HG03159 (cell line): ENCODE results near the gene ANTXR2.
"Not testable (repeated sequence)": the region's sequence is repeated elsewhere in the genome, so short reads cannot be mapped to it uniquely, and the experiment has no call there.

Experiments
- ATAC-seq: cut with Tn5 transposase; IDR thresholded peaks from one replicate; pipeline ENCODE4 v1.9.1; 2021; ENCODE audit warnings: mild to moderate bottlenecking, moderate library complexity; ENCODE audit not compliant: unreplicated experiment

The ANTXR2 gene

DNA sequence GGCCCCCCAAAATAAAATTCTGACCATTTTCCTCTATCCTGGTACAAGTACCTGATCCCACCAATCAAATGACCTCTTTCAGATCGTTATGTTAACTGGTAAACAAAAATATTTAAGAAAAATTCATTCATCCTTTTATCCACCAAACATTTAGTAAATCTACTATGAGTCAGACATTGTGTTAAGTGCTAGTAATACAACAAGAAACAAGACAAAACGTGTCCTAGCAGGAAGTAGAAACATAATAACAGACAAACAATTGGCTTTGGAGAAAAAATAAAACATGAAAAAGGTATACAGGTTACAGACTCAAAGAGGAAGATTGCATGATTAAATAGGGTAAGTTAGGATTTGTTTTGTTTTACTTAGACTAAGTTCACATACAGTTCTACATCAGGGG is 43.7 kb downstream of the ANTXR2 start:
- no peak for ATAC-seq

- ATAC-seq = no peak
Measured at GRCh38 chr4:80027611-80028010, 45.4 kb downstream of the ANTXR2 start.

GRCh38 chr4:80026100-80026499 is 46.9 kb downstream of the ANTXR2 start:
- ATAC-seq = no peak

GRCh38 chr4:80024335-80024734 is 48.7 kb downstream of the ANTXR2 start:
- ATAC-seq = no peak

- no peak for ATAC-seq
Measured at GRCh38 chr4:80022282-80022681, 50.7 kb downstream of the ANTXR2 start.

- ATAC-seq = peak; percentile 71
Measured at GRCh38 chr4:80017125-80017854, 55.7 kb downstream of the ANTXR2 start.

- no peak for ATAC-seq
Measured at GRCh38 chr4:80016506-80016905, 56.5 kb downstream of the ANTXR2 start.

- no peak for ATAC-seq
Measured at GRCh38 chr4:80015407-80016189, 57.4 kb downstream of the ANTXR2 start.

GRCh38 chr4:80014531-80014930 is 58.5 kb downstream of the ANTXR2 start:
- ATAC-seq = no peak

DNA sequence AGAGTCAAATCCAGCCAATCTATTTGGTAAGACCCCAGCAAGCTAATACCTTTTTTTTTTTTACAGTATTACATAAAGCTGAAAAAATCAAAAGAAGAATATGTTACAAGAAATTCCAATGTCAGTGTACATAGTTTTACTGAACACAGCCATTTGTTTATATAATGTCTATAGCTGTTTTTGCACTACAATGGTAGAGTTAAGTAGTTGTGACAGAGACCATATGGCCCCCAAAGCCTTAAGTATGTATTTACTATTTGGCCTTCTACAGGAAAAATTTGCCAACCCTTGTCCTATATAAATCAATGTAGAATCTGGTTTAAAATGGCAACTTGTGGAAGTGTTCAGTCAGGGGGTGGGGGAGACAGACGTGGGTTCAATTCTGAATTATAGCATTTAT is 60.7 kb downstream of the ANTXR2 start:
- ATAC-seq = no peak

- ATAC-seq = no peak
Measured at GRCh38 chr4:80011636-80012236, 61.3 kb downstream of the ANTXR2 start.

GRCh38 chr4:80010316-80010715 is 62.7 kb downstream of the ANTXR2 start:
- no peak for ATAC-seq

DNA sequence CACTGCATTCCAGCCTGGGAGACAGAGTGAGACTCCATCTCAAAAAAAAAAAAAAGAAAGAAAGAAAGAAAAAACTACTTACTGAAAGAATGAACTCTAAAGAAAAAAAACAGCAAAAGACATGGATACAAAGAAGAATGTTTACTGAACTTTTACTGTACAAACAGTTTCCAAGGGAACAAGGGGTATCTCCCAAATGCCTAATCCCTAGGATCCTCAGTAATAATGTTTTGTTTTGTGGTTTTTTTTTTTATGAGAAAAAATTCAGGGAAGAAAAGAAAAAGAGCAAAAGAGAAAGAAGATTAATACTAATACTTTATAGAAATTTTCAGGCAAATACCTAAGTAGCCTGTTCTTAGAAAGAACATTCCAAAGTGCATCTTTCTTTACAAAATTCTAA is 63.2 kb downstream of the ANTXR2 start:
- ATAC-seq = no peak

GRCh38 chr4:80008971-80009370 is 64.1 kb downstream of the ANTXR2 start:
- no peak for ATAC-seq

DNA sequence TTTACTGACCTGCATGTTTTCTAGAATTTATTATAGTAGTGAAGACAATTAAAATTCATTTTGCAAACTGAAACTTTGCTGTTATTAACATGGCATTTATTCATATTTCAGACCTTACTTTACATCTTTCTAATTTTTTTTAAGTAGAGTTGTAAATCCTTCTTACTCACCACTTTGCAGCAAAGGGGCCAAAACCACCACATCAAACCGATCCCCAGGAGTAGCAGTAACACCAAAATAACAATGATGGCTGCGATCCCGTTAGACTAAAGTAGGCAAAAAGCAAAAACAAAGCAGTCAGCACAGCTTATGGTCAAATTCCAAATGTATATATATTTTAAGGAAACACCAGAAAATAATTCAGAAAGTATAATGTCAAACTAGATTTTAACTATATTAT is 64.7 kb downstream of the ANTXR2 start:
- ATAC-seq = no peak

DNA sequence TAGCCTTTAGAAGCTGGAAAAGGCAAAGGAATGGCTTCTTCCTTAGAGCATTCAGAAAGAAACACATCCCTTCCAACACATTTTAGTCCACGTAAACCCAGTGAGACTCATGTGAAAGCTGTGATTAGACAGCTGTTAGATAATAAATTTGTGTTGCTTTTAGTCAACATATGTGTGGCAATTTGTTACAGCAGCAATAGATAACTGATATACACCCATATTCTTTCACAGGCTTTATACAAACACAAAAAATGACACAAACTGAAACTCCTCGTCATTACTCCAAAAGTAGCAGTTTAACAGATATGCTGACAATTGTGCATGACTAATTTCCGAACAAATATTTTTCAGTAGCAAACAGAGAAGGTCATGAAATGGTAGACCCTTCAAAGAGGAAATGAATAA is 65.3 kb downstream of the ANTXR2 start:
- peak; percentile 81 for ATAC-seq

DNA sequence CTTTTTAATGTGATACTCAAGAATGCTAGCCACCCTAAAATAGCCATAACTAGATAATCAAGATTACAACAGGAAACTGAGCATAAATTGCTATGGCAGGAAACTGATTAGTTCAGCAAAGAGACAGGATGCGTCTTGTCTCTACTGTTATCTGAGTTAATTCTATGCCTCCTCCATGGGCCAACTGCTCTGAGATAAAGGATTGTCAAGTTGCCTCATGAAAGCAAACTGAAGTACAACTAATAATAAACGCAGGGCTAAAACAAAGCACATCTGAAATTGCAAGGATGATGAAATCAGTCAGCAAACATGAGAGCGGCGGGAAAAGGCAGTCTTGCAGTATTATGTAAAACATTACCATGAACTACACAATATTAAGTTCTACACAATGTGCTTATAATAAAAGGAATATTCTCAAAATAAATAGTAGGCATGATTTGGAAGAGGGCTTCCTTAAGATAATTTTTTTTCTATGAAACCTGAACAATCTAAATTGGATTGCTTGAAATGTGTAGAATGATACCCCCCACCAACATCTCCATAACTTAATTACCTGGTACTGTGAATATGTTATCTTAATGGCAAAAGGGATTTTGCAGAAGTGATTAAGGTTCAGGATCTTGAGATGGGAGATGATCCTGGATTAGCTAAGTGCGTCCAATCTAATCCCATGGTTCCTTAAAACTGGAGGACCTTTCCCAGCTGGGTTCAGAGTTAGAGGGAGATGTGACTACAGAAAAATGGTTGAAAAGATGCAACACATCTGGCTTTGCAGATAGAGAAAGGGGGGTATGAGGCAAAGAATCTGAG is 65.9 kb downstream of the ANTXR2 start:
- no peak for ATAC-seq

- ATAC-seq = no peak
Measured at GRCh38 chr4:80005863-80006262, 67.2 kb downstream of the ANTXR2 start.

- no peak for ATAC-seq
Measured at GRCh38 chr4:80004319-80004718, 68.7 kb downstream of the ANTXR2 start.

- not testable (repeated sequence) for ATAC-seq
Measured at GRCh38 chr4:80002559-80002958, 70.5 kb downstream of the ANTXR2 start.

GRCh38 chr4:79999048-79999447 is 74.0 kb downstream of the ANTXR2 start:
- not testable (repeated sequence) for ATAC-seq
